NCI-H2227 treated with DMSO at 0.1 percent for 48 hours (cell line): ENCODE data around the gene IFI44L.

Source experiments
- DNase-seq: peaks from one replicate; lab custom pipeline; 2025; lab: John Stamatoyannopoulos, UW

The IFI44L gene

DNA sequence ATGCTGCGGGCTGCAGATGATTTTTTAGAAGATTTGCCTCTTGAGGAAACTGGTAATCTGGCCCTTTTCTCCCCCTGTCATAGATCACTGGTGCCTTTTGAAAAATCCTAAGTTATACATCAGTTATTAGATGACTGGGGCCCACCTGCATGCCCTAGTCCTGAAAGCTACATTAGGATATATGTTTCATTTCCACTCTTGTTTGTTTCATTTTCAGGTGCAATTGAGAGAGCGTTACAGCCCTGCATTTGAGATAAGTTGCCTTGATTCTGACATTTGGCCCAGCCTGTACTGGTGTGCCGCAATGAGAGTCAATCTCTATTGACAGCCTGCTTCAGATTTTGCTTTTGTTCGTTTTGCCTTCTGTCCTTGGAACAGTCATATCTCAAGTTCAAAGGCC lies 21.3 kb downstream of the IFI44L start:
- no peak for DNase-seq

DNA sequence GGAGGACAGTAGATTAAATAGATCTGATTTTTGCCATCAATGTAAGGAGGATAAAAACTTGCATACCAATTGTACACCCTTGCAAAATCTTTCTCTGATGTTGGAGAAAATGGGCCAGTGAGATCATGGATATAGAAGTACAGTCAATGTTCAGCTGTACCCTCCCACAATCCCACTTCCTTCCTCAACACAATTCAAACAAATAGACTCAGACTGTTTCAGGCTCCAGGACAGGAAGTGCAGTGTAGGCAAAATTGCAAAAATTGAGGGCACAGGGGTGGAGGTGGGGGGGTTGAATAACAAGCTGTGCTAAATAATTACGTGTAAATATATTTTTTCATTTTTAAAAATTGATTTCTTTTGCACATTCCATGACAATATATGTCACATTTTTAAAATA lies 25.5 kb downstream of the IFI44L start:
- DNase-seq: no peak

- no peak for DNase-seq
Measured at GRCh38 chr1:78647238-78647637, 27.0 kb downstream of the IFI44L start.

GRCh38 chr1:78649628-78650027 lies 29.4 kb downstream of the IFI44L start, which contains the start of gene IFI44:
Gene IFI44, plus strand, starts transcription at chr1:78649831. Its CDS starts 365 bp downstream, at chr1:78650196.
- DNase-seq: no peak

DNA sequence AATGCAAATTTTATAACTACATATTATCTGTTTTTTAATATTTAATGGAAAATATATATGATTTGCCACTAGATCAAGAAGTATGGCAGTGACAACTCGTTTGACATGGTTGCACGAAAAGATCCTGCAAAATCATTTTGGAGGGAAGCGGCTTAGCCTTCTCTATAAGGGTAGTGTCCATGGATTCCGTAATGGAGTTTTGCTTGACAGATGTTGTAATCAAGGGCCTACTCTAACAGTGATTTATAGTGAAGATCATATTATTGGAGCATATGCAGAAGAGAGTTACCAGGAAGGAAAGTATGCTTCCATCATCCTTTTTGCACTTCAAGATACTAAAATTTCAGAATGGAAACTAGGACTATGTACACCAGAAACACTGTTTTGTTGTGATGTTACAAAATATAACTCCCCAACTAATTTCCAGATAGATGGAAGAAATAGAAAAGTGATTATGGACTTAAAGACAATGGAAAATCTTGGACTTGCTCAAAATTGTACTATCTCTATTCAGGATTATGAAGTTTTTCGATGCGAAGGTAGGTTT lies 29.9 kb downstream of the IFI44L start:
- no peak for DNase-seq

DNA sequence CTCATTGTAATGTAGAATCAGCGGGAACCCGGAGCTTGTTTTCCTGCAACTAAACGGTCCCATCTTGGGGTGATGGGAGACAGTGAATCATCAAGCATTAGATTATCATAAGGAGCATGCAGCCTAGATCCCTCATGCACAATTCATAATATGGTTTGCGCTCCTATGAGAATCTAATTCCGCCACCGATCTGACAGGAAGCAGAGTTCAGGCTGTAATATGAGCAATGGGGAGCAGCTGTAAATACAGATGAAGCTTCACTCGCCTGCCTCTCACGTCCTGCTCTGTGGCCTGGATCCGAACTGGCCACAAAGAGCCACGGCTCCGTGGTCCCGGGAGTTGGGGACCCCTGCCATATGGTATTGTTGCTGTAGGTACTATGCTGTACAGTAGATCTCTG lies 31.0 kb downstream of the IFI44L start:
- DNase-seq: no peak

GRCh38 chr1:78652019-78652560 lies 31.8 kb downstream of the IFI44L start:
- DNase-seq: no peak

GRCh38 chr1:78658901-78659300 lies 38.7 kb downstream of the IFI44L start:
- no peak for DNase-seq

- DNase-seq: no peak
Measured at GRCh38 chr1:78663923-78664322, 43.7 kb downstream of the IFI44L start.

- DNase-seq: no peak
Measured at GRCh38 chr1:78664763-78665162, 44.5 kb downstream of the IFI44L start.

DNA sequence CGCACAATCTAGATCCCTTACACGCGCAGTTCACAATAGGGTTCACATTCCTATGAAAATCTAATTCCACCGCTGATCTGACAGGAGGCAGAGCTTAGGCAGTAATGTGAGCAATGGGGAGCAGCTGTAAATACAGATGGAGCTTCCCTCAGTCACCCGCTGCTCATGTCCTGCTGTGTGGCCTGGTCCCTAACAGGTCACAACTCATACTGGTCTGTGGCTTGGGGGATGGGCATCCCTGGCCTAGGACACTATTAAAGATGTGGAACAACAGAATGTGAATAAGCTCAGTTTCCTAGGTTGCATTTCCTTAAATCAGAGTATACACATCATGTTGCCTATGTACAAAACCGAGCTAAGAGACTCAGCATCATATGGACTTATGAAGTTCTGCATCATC lies 45.6 kb downstream of the IFI44L start:
- DNase-seq: no peak

- no peak for DNase-seq
Measured at GRCh38 chr1:78667939-78668338, 47.7 kb downstream of the IFI44L start.

GRCh38 chr1:78668427-78668826 lies 48.2 kb downstream of the IFI44L start:
- no peak for DNase-seq

- DNase-seq: no peak
Measured at GRCh38 chr1:78672428-78672827, 52.2 kb downstream of the IFI44L start.

GRCh38 chr1:78673120-78673519 lies 52.9 kb downstream of the IFI44L start:
- DNase-seq: no peak

DNA sequence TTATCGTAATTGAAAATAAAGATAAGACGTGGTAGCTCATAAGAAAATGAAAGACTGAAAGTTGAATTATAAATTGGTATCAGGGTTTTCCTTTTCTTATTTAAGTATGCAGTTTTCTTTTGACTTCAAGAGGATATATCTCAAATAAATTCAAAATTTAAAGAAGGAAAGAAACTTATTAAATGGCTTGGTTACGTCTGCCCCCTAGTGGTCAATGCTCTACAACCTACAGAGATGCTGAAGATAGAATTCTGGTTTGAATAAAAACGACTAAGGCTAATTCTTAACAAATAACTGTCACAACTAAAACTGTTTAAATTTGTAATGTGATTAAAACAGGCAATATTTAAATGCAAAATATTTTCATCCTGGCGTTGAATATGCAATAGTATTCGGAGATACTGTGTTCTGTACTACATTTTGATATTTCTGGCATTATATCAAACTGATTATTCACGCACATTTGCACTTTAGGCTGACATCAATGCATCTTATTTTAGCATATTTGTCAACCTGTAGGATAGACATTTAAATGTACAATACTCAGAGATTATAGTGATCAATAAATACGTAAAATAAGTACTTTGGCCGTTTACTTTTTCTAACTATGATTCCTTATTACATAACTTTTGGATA lies 56.2 kb downstream of the IFI44L start:
- no peak for DNase-seq

DNA sequence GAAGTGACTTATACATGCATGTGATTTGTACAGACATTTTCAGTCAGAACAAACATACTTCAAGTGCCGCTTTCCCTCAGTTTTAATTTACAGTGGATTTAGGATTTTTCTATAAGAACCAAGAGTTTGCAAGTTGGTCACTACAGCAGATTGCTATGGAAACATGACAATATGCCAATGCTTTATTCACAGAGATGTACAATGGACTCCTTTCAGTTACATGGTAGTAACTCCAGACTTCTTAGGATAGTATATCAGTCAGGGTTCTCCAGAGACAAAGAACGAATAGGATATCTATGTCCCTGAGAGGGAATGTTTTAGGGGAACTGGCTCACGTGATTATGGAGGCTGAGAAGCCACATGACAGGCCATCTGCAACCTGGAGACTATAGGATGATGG lies 56.7 kb downstream of the IFI44L start:
- no peak for DNase-seq

GRCh38 chr1:78677788-78678187 lies 57.5 kb downstream of the IFI44L start:
- DNase-seq: no peak

DNA sequence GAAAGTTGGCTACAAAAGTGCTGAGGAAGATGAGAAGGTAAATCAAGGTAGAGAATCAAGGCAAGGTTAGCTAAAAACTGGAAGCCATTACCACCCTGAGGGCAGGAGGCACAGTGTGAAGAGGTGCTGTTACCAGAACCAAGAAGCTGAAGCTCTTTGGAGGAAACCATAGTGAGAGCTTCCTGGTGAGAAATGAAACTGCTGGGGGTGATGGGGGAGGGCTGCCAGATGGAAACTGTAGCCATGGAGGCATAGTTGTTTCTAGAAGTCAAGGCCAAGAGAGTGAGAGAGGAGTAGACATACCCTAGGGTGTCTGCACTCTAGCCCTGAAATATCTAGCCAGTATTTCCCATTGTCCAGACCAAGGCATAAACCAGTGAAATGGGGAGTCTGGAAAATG lies 58.1 kb downstream of the IFI44L start:
- no peak for DNase-seq

- no peak for DNase-seq
Measured at GRCh38 chr1:78681265-78681664, 61.0 kb downstream of the IFI44L start.

DNA sequence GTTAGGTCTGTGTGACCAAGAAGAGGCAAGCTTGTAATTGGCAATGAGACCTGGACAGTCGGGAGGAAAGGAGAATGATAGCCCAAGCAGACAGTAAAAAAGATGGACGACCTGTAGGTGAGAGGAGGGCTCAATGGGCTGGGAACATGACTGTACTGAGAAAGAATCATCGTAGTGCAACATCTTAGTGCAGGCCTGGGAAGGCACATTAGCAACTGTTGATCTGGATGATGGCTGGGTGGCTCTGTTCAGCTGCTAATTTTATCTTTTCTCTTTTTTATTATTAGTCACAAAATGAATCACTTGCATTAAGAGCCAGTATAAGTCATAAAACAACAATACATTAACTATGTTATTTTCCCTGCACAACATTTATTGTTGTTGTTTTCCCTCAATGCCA lies 62.2 kb downstream of the IFI44L start:
- no peak for DNase-seq

- DNase-seq: no peak
Measured at GRCh38 chr1:78683079-78683478, 62.8 kb downstream of the IFI44L start.

DNA sequence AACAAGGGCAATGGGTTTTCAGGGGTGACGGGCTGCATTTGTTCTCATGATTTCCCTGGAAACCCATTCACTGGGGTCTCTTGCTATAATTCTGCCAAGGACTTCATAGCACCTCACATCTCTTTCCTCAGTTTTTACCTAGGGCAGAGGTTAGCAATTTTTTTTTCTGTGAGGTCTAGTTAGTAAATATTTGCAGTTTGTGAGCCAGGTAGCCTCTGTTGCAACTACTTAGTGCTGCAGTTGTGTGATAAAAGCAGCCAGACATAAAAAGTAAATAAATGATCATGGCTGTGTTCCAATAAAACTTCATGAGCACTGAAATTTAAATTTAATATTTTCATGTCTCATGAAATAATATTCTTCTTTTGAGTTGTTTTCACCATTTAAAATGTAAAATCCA lies 67.1 kb downstream of the IFI44L start:
- no peak for DNase-seq

GRCh38 chr1:78687914-78688313 lies 67.7 kb downstream of the IFI44L start:
- DNase-seq: no peak
